Measurements from ENCODE around the gene KCNJ16. TPM values are rescaled to one million over a fixed set of nuclear protein-coding genes. Genes with fewer than 3 reads are reported as not detected.

KCNJ16 gene
- polyA plus RNA-seq, 4 donors: 0.07 to 11.0 (median 0.52) TPM

DNA sequence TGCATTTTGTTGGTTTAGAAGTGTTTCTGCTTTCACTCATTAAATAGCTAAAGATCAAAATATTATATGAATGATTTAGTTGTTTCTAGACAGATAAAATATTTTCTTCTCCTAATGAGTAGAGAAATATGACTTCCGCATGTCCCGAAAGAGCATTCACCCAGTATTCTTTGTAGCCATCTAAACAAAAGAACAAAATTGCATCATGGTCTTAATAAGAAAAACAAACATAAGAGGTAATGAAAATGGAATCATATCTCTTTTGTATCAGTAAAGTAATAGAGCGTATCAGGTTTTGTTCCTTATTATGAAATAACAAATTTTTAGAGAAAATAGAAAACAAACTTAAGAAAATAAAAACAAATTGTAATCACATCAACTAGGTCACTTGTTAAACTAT is 78.2 kb downstream of the KCNJ16 start:
- no peak for FAIRE-seq
- WGBS, 3 donors: 91 to 94% (median 94%) methylated on average over 3 of the region's 3 CpGs

DNA sequence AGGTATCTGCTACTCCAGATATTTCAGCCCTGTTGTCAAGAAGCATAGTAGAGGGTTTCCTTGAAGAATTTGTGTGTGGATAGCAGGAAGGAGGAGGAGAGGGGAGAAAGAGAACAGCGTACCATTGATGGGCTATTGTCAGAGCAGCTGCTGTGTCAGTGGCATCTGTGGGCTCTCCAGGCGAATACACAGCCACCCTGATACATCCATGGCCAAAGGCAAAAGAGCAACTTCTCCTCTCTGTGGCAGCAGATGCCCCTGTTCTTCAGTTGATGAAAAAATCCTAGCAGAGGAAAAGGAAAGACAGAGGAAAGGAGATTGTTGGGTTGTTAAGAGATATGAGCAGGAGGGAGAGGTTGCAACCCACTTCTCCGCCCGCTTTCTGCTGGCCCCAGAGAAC is 82.1 kb downstream of the KCNJ16 start:
- H3K36me3 ChIP-seq (ENCODE audit: control insufficient read depth in 3 of 3, insufficient read depth in 2 of 3, low read depth in 1 of 3, low read length in 3 of 3): no peaks in the 10 kb centered on the region
- H3K4me1 ChIP-seq (ENCODE audit: control insufficient read depth in 3 of 3, insufficient read depth in 2 of 3, low read depth in 1 of 3, low read length in 2 of 3): no peaks in the 10 kb centered on the region
- H3K4me3 ChIP-seq (ENCODE audit: low read depth in 1 of 3, low read length in 3 of 3): no peak overlapping the region
- no peaks in the 10 kb centered on the region for H3K9me3 ChIP-seq (ENCODE audit: control insufficient read depth in 2 of 2, insufficient read depth in 1 of 2, low read depth in 1 of 2, low read length in 1 of 2)
- no peaks in the 10 kb centered on the region for H3K27me3 ChIP-seq (ENCODE audit: control insufficient read depth in 3 of 3, insufficient read depth in 3 of 3, low read length in 3 of 3)
- DNase-seq: no peak
- 81 to 95% (median 85%) methylated on average over 4 of the region's 4 CpGs for WGBS, 3 donors
- H3K27ac ChIP-seq (ENCODE audit: low read depth in 1 of 3, low read length in 2 of 3): no peak overlapping the region
- FAIRE-seq: no peak

More for the DNA sequence above, 78.2 kb downstream of the KCNJ16 start:
- Histone ChIP-seq H3K27me3 (ENCODE audit: control insufficient read depth in 3 of 3, insufficient read depth in 3 of 3, low read length in 3 of 3) (no peaks in the 10 kb centered on the region), H3K36me3 (ENCODE audit: control insufficient read depth in 3 of 3, insufficient read depth in 2 of 3, low read depth in 1 of 3, low read length in 3 of 3) (no peaks in the 10 kb centered on the region), H3K4me1 (ENCODE audit: control insufficient read depth in 3 of 3, insufficient read depth in 2 of 3, low read depth in 1 of 3, low read length in 2 of 3) (no peaks in the 10 kb centered on the region), H3K4me3 (ENCODE audit: low read depth in 1 of 3, low read length in 3 of 3) (no peak overlapping the region), H3K27ac (ENCODE audit: low read depth in 1 of 3, low read length in 2 of 3) (no peak overlapping the region), H3K9me3 (ENCODE audit: control insufficient read depth in 2 of 2, insufficient read depth in 1 of 2, low read depth in 1 of 2, low read length in 1 of 2) (no peaks in the 10 kb centered on the region)
- no peak for DNase-seq

- Histone ChIP-seq H3K36me3 (ENCODE audit: control insufficient read depth in 3 of 3, insufficient read depth in 2 of 3, low read depth in 1 of 3, low read length in 3 of 3) (no peaks in the 10 kb centered on the region), H3K27me3 (ENCODE audit: control insufficient read depth in 3 of 3, insufficient read depth in 3 of 3, low read length in 3 of 3) (no peaks in the 10 kb centered on the region), H3K4me3 (ENCODE audit: low read depth in 1 of 3, low read length in 3 of 3) (no peak overlapping the region), H3K4me1 (ENCODE audit: control insufficient read depth in 3 of 3, insufficient read depth in 2 of 3, low read depth in 1 of 3, low read length in 2 of 3) (no peaks in the 10 kb centered on the region), H3K9me3 (ENCODE audit: control insufficient read depth in 2 of 2, insufficient read depth in 1 of 2, low read depth in 1 of 2, low read length in 1 of 2) (no peaks in the 10 kb centered on the region), H3K27ac (ENCODE audit: low read depth in 1 of 3, low read length in 2 of 3) (no peak overlapping the region)
- DNase-seq: no peak
- no peak for FAIRE-seq
- WGBS, 3 donors: 81 to 91% (median 82%) methylated on average over 4 of the region's 4 CpGs
These were observed 83.2 kb downstream of the KCNJ16 start for GRCh38 chr17:70158180-70158579.

- H3K4me1 ChIP-seq (ENCODE audit: control insufficient read depth in 3 of 3, insufficient read depth in 2 of 3, low read depth in 1 of 3, low read length in 2 of 3): no peaks in the 10 kb centered on the region
- WGBS, 3 donors: 79 to 90% (median 84%) methylated on average over 6 of the region's 6 CpGs
- H3K27me3 ChIP-seq (ENCODE audit: control insufficient read depth in 3 of 3, insufficient read depth in 3 of 3, low read length in 3 of 3): no peaks in the 10 kb centered on the region
- no peaks in the 10 kb centered on the region for H3K36me3 ChIP-seq (ENCODE audit: control insufficient read depth in 3 of 3, insufficient read depth in 2 of 3, low read depth in 1 of 3, low read length in 3 of 3)
- DNase-seq (no peak), FAIRE-seq (no peak)
- no peaks in the 10 kb centered on the region for H3K9me3 ChIP-seq (ENCODE audit: control insufficient read depth in 2 of 2, insufficient read depth in 1 of 2, low read depth in 1 of 2, low read length in 1 of 2)
- H3K4me3 ChIP-seq (ENCODE audit: low read depth in 1 of 3, low read length in 3 of 3): no peak overlapping the region
- H3K27ac ChIP-seq (ENCODE audit: low read depth in 1 of 3, low read length in 2 of 3): no peak overlapping the region
These were observed 83.6 kb downstream of the KCNJ16 start for GRCh38 chr17:70158591-70158990.

DNA sequence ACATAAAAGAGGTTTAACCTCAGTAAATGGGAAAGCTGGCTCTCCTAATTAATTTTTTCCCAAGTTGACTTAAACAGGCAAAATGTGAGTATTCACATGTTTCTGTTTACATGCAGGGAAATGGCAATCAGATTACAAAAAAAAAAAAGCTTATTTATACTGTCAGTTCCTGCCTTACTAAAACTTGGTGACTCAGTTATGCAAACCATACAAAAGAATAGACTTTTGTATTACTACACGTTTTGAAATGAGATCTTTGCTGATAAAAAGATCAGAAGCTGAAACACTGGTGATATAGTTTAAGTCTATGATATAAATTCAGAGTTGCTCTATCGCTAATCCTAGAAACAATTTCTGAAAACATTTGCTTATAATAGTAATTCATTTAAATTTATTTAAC is 85.0 kb downstream of the KCNJ16 start:
- FAIRE-seq (no peak), DNase-seq (no peak)
- Histone ChIP-seq H3K4me1 (ENCODE audit: control insufficient read depth in 3 of 3, insufficient read depth in 2 of 3, low read depth in 1 of 3, low read length in 2 of 3) (no peaks in the 10 kb centered on the region), H3K27me3 (ENCODE audit: control insufficient read depth in 3 of 3, insufficient read depth in 3 of 3, low read length in 3 of 3) (no peaks in the 10 kb centered on the region), H3K36me3 (ENCODE audit: control insufficient read depth in 3 of 3, insufficient read depth in 2 of 3, low read depth in 1 of 3, low read length in 3 of 3) (no peaks in the 10 kb centered on the region), H3K27ac (ENCODE audit: low read depth in 1 of 3, low read length in 2 of 3) (no peak overlapping the region), H3K9me3 (ENCODE audit: control insufficient read depth in 2 of 2, insufficient read depth in 1 of 2, low read depth in 1 of 2, low read length in 1 of 2) (no peaks in the 10 kb centered on the region), H3K4me3 (ENCODE audit: low read depth in 1 of 3, low read length in 3 of 3) (no peak overlapping the region)
- 48 to 58% (median 49%) methylated on average over 2 of the region's 2 CpGs for WGBS, 3 donors

- no peaks in the 10 kb centered on the region for H3K27me3 ChIP-seq (ENCODE audit: control insufficient read depth in 3 of 3, insufficient read depth in 3 of 3, low read length in 3 of 3)
- H3K4me3 ChIP-seq (ENCODE audit: low read depth in 1 of 3, low read length in 3 of 3): no peak overlapping the region
- no peak overlapping the region for H3K27ac ChIP-seq (ENCODE audit: low read depth in 1 of 3, low read length in 2 of 3)
- no peaks in the 10 kb centered on the region for H3K4me1 ChIP-seq (ENCODE audit: control insufficient read depth in 3 of 3, insufficient read depth in 2 of 3, low read depth in 1 of 3, low read length in 2 of 3)
- FAIRE-seq (no peak), DNase-seq (no peak)
- 79 to 93% (median 84%) methylated on average over 1 of the region's 1 CpG for WGBS, 3 donors
- no peaks in the 10 kb centered on the region for H3K36me3 ChIP-seq (ENCODE audit: control insufficient read depth in 3 of 3, insufficient read depth in 2 of 3, low read depth in 1 of 3, low read length in 3 of 3)
- H3K9me3 ChIP-seq (ENCODE audit: control insufficient read depth in 2 of 2, insufficient read depth in 1 of 2, low read depth in 1 of 2, low read length in 1 of 2): no peaks in the 10 kb centered on the region
These were observed 86.5 kb downstream of the KCNJ16 start for GRCh38 chr17:70161519-70161918.

- Histone ChIP-seq H3K36me3 (ENCODE audit: control insufficient read depth in 3 of 3, insufficient read depth in 2 of 3, low read depth in 1 of 3, low read length in 3 of 3) (no peaks in the 10 kb centered on the region), H3K4me1 (ENCODE audit: control insufficient read depth in 3 of 3, insufficient read depth in 2 of 3, low read depth in 1 of 3, low read length in 2 of 3) (peaks cover 0 to 4% (median 0%) of the 10 kb centered on the region in 3 donors), H3K27me3 (ENCODE audit: control insufficient read depth in 3 of 3, insufficient read depth in 3 of 3, low read length in 3 of 3) (peaks cover 0 to 29% (median 0%) of the 10 kb centered on the region in 3 donors), H3K4me3 (ENCODE audit: low read depth in 1 of 3, low read length in 3 of 3) (no peak overlapping the region), H3K27ac (ENCODE audit: low read depth in 1 of 3, low read length in 2 of 3) (no peak overlapping the region), H3K9me3 (ENCODE audit: control insufficient read depth in 2 of 2, insufficient read depth in 1 of 2, low read depth in 1 of 2, low read length in 1 of 2) (no peaks in the 10 kb centered on the region)
- no peak for DNase-seq
- FAIRE-seq: no peak
- WGBS, 3 donors: 80 to 90% (median 84%) methylated on average over 2 of the region's 2 CpGs
These were observed 90.4 kb downstream of the KCNJ16 start for GRCh38 chr17:70165383-70165782.

- 81 to 92% (median 84%) methylated on average over 4 of the region's 4 CpGs for WGBS, 3 donors
- Histone ChIP-seq H3K27ac (ENCODE audit: low read depth in 1 of 3, low read length in 2 of 3) (no peak overlapping the region), H3K4me3 (ENCODE audit: low read depth in 1 of 3, low read length in 3 of 3) (no peak overlapping the region), H3K27me3 (ENCODE audit: control insufficient read depth in 3 of 3, insufficient read depth in 3 of 3, low read length in 3 of 3) (peaks cover 0 to 35% (median 0%) of the 10 kb centered on the region in 3 donors), H3K9me3 (ENCODE audit: control insufficient read depth in 2 of 2, insufficient read depth in 1 of 2, low read depth in 1 of 2, low read length in 1 of 2) (no peaks in the 10 kb centered on the region), H3K4me1 (ENCODE audit: control insufficient read depth in 3 of 3, insufficient read depth in 2 of 3, low read depth in 1 of 3, low read length in 2 of 3) (peaks cover 0 to 4% (median 0%) of the 10 kb centered on the region in 3 donors), H3K36me3 (ENCODE audit: control insufficient read depth in 3 of 3, insufficient read depth in 2 of 3, low read depth in 1 of 3, low read length in 3 of 3) (no peaks in the 10 kb centered on the region)
- FAIRE-seq: no peak
- no peak for DNase-seq
These were observed 91.6 kb downstream of the KCNJ16 start for GRCh38 chr17:70166615-70167014.
